K562 (cell line): ENCODE measurements around the gene SLC6A9. TPM values are rescaled to one million over a fixed set of nuclear protein-coding genes. Genes with fewer than 3 reads are reported as not detected.

Source experiments
- ATAC-seq: fragments of 200-7000 bp; cut with Tn5 transposase; 3 replicates; pipeline ENCODE4 v1.9.1; 2020; ENCODE audit warnings: moderate library complexity
- Bru-seq: library from RNA; stranded (reverse); fragments of 400-500 nt; gene quantifications from one replicate; lab custom pipeline; 2021; lab: Mats Ljungman, UMichigan
- BruChase-seq, 2 experiments: library from RNA; stranded (reverse); fragments of 400-500 nt; gene quantifications; one replicate each; lab custom pipeline; 2021; lab: Mats Ljungman, UMichigan
- BruUV-seq: library from RNA; stranded (reverse); fragments of 400-500 nt; replicated peaks from 2 replicates; lab custom pipeline; 2021; lab: Mats Ljungman, UMichigan
- CTCF ChIA-PET: fragments of 300-600 bp; formaldehyde crosslinking; extraction: SDS; loops from one replicate; lab custom pipeline; 2021; ENCODE audit warnings: low intra/inter-chr PET ratio; lab: Yijun Ruan, JAX
- POLR2A ChIA-PET: fragments of 300-600, 350-650 bp; sonication (Branson Sonifier 250); formaldehyde crosslinking; extraction: SDS; loops from one replicate; lab custom pipeline; 2021; ENCODE audit warnings: antibody characterized with exemption, inconsistent platforms; lab: Yijun Ruan, JAX
- DNase-seq, 4 experiments: peaks; one replicate each; pipeline versions ENCODE4 v3.0.0 to v3.0.0-alpha.2; 2011 to 2018; ENCODE audit warnings: low spot score in 3 of 4, mixed read lengths in 3 of 4; ENCODE audit errors: extremely low read depth in 1 of 4
- FAIRE-seq: peaks from 2 replicates; lab custom pipeline; 2011; peaks lifted over from hg19 to GRCh38; lab: Jason Lieb, UNC
- H2AFZ ChIP-seq: 2 replicates; pipeline ENCODE4 v1.6.0; 2011; ENCODE audit warnings: low read depth, low read length, control low read depth, inconsistent platforms
- H3K27ac ChIP-seq: fragments of 200-600 bp; 3 replicates; pipeline ENCODE4 v1.8.0; 2011; ENCODE audit warnings: low read depth, mild to moderate bottlenecking, control low read depth, inconsistent platforms, low read length, moderate library complexity, mixed read lengths; ENCODE audit errors: extremely low read depth
- H3K27me3 ChIP-seq, 2 experiments: fragments of 300-600 bp in 1 of 2; 2 replicates in 1 of 2; 3 replicates in 1 of 2; pipeline versions ENCODE4 v1.6.0 to v1.8.0; 2011; ENCODE audit warnings: inconsistent platforms in 2 of 2, low read length in 2 of 2, mild to moderate bottlenecking in 1 of 2, mixed read lengths in 1 of 2, moderate library complexity in 1 of 2; ENCODE audit not compliant: control insufficient read depth in 2 of 2, insufficient read depth in 2 of 2
- H3K36me3 ChIP-seq: fragments of 300-600 bp; 3 replicates; pipeline ENCODE4 v1.8.0; 2011; ENCODE audit warnings: mild to moderate bottlenecking, low read length, inconsistent platforms; ENCODE audit not compliant: control insufficient read depth, insufficient read depth
- H3K4me1 ChIP-seq, 2 experiments: fragments of 200-600 bp in 1 of 2; replicated peaks in 1 of 2; 2 replicates in 1 of 2; 3 replicates in 1 of 2; pipeline versions ENCODE4 v1.5.1 to v1.8.0; 2011; ENCODE audit warnings: inconsistent platforms in 2 of 2, low read length in 2 of 2, mild to moderate bottlenecking in 1 of 2, mixed read lengths in 1 of 2, moderate library complexity in 1 of 2; ENCODE audit not compliant: control insufficient read depth in 2 of 2, insufficient read depth in 2 of 2
- H3K4me2 ChIP-seq: 2 replicates; pipeline ENCODE4 v1.6.1; 2011; ENCODE audit warnings: low read length, control low read depth, inconsistent platforms, mixed read lengths; ENCODE audit not compliant: insufficient read depth
- H3K4me3 ChIP-seq: fragments of 200-600 bp; sonication (generic), shearing (Covaris generic); 2 replicates; pipeline ENCODE4 v1.5.1; 2016; ENCODE audit warnings: control low read depth, inconsistent platforms
- H3K79me2 ChIP-seq: fragments of 200-600 bp; 3 replicates; pipeline ENCODE4 v1.8.0; 2011; ENCODE audit warnings: low read length, inconsistent platforms; ENCODE audit not compliant: control insufficient read depth, insufficient read depth
- H3K9ac ChIP-seq, 2 experiments: 2 replicates each; pipeline versions ENCODE4 v1.6.0 to v1.6.1; 2011; ENCODE audit warnings: low read depth in 2 of 2, low read length in 2 of 2, control low read depth in 1 of 2, inconsistent platforms in 1 of 2, mild to moderate bottlenecking in 1 of 2, mixed read lengths in 1 of 2; ENCODE audit not compliant: insufficient read depth in 1 of 2
- H3K9me1 ChIP-seq: one replicate; pipeline ENCODE4 v1.6.0; 2011; ENCODE audit warnings: inconsistent platforms, mild to moderate bottlenecking, low read length, moderate library complexity; ENCODE audit not compliant: control insufficient read depth, insufficient read depth
- H3K9me3 ChIP-seq: replicated peaks from 2 replicates; pipeline ENCODE4 v1.5.1; 2011; ENCODE audit warnings: low read depth, low read length, inconsistent platforms; ENCODE audit not compliant: control insufficient read depth, insufficient read depth
- H4K20me1 ChIP-seq: replicated peaks from 2 replicates; pipeline ENCODE4 v1.6.1; 2011; ENCODE audit warnings: low read length, inconsistent platforms, mixed read lengths; ENCODE audit not compliant: control insufficient read depth, insufficient read depth
- ELF4 ChIP-seq: fragments of 450-650 bp; formaldehyde crosslinking; IDR thresholded peaks from 2 replicates; pipeline ENCODE4 v1.4.0; 2022; ENCODE audit warnings: missing genetic modification characterization
- EP300 ChIP-seq: IDR thresholded peaks from 2 replicates; pipeline ENCODE4 v1.6.1; 2012; ENCODE audit warnings: low read length, improper control_type of control experiment
- GABPB2 ChIP-seq: fragments of 250-450 bp; sonication (Bioruptor Pico); conservative IDR thresholded peaks from 2 replicates; pipeline ENCODE4 v1.5.1; 2021; ENCODE audit warnings: mild to moderate bottlenecking
- IRF2 ChIP-seq: sonication (generic); formaldehyde crosslinking; IDR thresholded peaks from 2 replicates; pipeline ENCODE4 v1.8.1; 2022; ENCODE audit warnings: mild to moderate bottlenecking, missing genetic modification reagents
- JUN ChIP-seq, 2 experiments: sonication (generic) in 1 of 2; formaldehyde crosslinking in 1 of 2; IDR thresholded peaks; 2 replicates each; pipeline versions ENCODE4 v1.6.1 to v1.8.0; 2012 to 2022; ENCODE audit warnings: borderline replicate concordance in 2 of 2, mild to moderate bottlenecking in 2 of 2, improper control_type of control experiment in 1 of 2, low read depth in 1 of 2, low read length in 1 of 2, missing genetic modification reagents in 1 of 2
- MTA2 ChIP-seq: fragments of 450-650 bp; IDR thresholded peaks from 2 replicates; pipeline ENCODE4 v1.6.1; 2016; ENCODE audit warnings: low read depth
- SREBF1 ChIP-seq: fragments of 150-350 bp; IDR thresholded peaks from 2 replicates; pipeline ENCODE4 v1.6.1; 2014; ENCODE audit warnings: antibody characterized with exemption, low read depth, low read length, borderline replicate concordance
- WHSC1 ChIP-seq: IDR thresholded peaks from one replicate; pipeline ENCODE4 v1.6.1; 2012; ENCODE audit warnings: low read length, control low read depth, inconsistent platforms
- ZNF24 ChIP-seq: fragments of 450-650 bp; IDR thresholded peaks from 2 replicates; pipeline ENCODE4 v1.6.1; 2016
- WGBS: fragments of 100-300 bp; shearing (Covaris generic); methylation state at CpG from one replicate; pipeline ENCODE4 v1.1.6; 2016; ENCODE audit warnings: low coverage, mixed read lengths; ENCODE audit not compliant: insufficient coverage; ENCODE audit errors: missing lambda C conversion rate; 5-methylcytosine and 5-hydroxymethylcytosine counted together
- in situ Hi-C: fragments of 300-500 bp; cut with MboI; formaldehyde crosslinking; loops from 4 replicates; pipeline ENCODE4 v1.15.0; 2018; ENCODE audit warnings: inconsistent platforms, mixed read lengths
- intact Hi-C: fragments of 100-400 bp; cut with micrococcal nuclease; formaldehyde crosslinking; loops from 2 replicates; pipeline ENCODE4 v1.14.2; 2022
- long read RNA-seq, 3 experiments: library from polyadenylated mRNA in 2 of 3; library from RNA in 1 of 3; unstranded in 2 of 3; stranded (forward) in 1 of 3; transcript quantifications; one replicate each; pipeline ENCODE4 v2.0.0, GENCODE V29; 2019 to 2022
- polyA minus RNA-seq, 3 experiments: library from RNA; depleted of rRNA, polyadenylated mRNA; stranded (reverse); fragments of >200 nt; gene quantifications; 2 replicates each; pipeline ENCODE4 v1.2.3, GENCODE V29; 2011
- polyA plus RNA-seq, 8 experiments: library from polyadenylated mRNA; depleted of rRNA in 4 of 8; stranded (reverse) in 5 of 8; unstranded in 3 of 8; fragments of >200 nt; fragmentation: Nextera tagmentation in 2 of 8; fragmentation: Illumina TruSeq in 1 of 8; extraction: Ambion mirVana in 2 of 8; extraction: Trizol in 1 of 8; gene quantifications; 2 replicates each; pipeline versions ENCODE4 v1.2.1 to v1.2.3, GENCODE V29; 2011 to 2014; ENCODE audit warnings: inconsistent platforms in 1 of 8, missing spikeins in 1 of 8
- total RNA-seq, 7 experiments: library from RNA; depleted of rRNA in 6 of 7; stranded (reverse); fragments of >200 nt in 6 of 7; fragmentation: Illumina TruSeq in 2 of 7; extraction: Trizol in 2 of 7; gene quantifications; 2 replicates each; pipeline versions ENCODE4 v1.2.1 to v1.2.3, GENCODE V29; 2011 to 2021; ENCODE audit warnings: low replicate concordance in 1 of 7
- TF ChIP-seq, protein P1 (sequence below), 2 experiments: fragments of 450-650 bp; IDR thresholded peaks; 2 replicates each; pipeline ENCODE4 v1.6.1; 2016
- TF ChIP-seq, protein P2 (sequence below), 2 experiments: fragments of 450-650 bp; conservative IDR thresholded peaks; 2 replicates each; pipeline ENCODE4 v1.6.1; 2017; ENCODE audit warnings: mild to moderate bottlenecking in 2 of 2, moderate library complexity in 2 of 2
- TF ChIP-seq, protein P3 (sequence below): fragments of 450-650 bp; IDR thresholded peaks from 2 replicates; pipeline ENCODE4 v1.6.1; 2016; ENCODE audit warnings: low read depth, mild to moderate bottlenecking, moderate library complexity

The SLC6A9 gene
- 15.5 and 41.5 TPM in 2 replicates for total RNA-seq (2011; cell fraction: chromatin; rRNA removed; ENCODE audit: low replicate concordance)
- 28.5 and 33.8 TPM in 2 replicates for total RNA-seq (2011; cell fraction: nucleolus; rRNA removed)
- 21.3 and 22.7 TPM in 2 replicates for total RNA-seq (2011; cell fraction: nucleoplasm; rRNA removed)
- total RNA-seq (2014; rRNA removed) (4.1 and 8.4 TPM in 2 replicates), total RNA-seq (2014; rRNA removed; fragmentation: Illumina TruSeq; extraction: Trizol) (2.5 and 3.0 TPM in 2 replicates), total RNA-seq (2015; rRNA removed; fragmentation: Illumina TruSeq; extraction: Trizol) (0.51 and 0.75 TPM in 2 replicates), total RNA-seq (2021) (16.7 and 18.7 TPM in 2 replicates), polyA plus RNA-seq (2011; rRNA removed) (2.9 and 8.8 TPM in 2 replicates), polyA plus RNA-seq (2014; fragmentation: Illumina TruSeq; extraction: Trizol) (12.9 and 16.7 TPM in 2 replicates), polyA plus RNA-seq (2014; fragmentation: Nextera tagmentation; extraction: Ambion mirVana) (under 1 TPM; 0.17 to 0.25 TPM), polyA plus RNA-seq (2014; rRNA removed) (10.5 and 10.6 TPM in 2 replicates), polyA minus RNA-seq (2011; rRNA and poly(A)+ RNA removed) (3.7 and 5.1 TPM in 2 replicates), Bru-seq, nascent RNA (percentile 50 among the genes with signal in this experiment), BruChase-seq, experiment 1, labeled RNA remaining after a 2-hour chase (percentile 59 among the genes with signal in this experiment), BruChase-seq, experiment 2, labeled RNA remaining after a 6-hour chase (percentile 56 among the genes with signal in this experiment)
- polyA plus RNA-seq (2011; cell fraction: cytosol; rRNA removed) = 5.7 and 6.6 TPM in 2 replicates
- 27.8 and 27.9 TPM in 2 replicates for polyA plus RNA-seq (2011; cell fraction: nucleus; rRNA removed)
- polyA plus RNA-seq (2012) = 6.2 and 54.3 TPM in 2 replicates
- polyA minus RNA-seq (2011; cell fraction: cytosol; rRNA and poly(A)+ RNA removed) = 2.5 and 5.5 TPM in 2 replicates
- 6.1 and 10.2 TPM in 2 replicates for polyA minus RNA-seq (2011; cell fraction: nucleus; rRNA and poly(A)+ RNA removed)
- long read RNA-seq, experiment 1, partial matches to known transcripts = 5 of 15 reads
- long read RNA-seq, experiment 1, other reads (novel, unspliced or antisense) = 10 of 15 reads
- long read RNA-seq, experiment 2, partial matches to known transcripts = 3 of 21 reads
- long read RNA-seq, experiment 2, other reads (novel, unspliced or antisense) = 18 of 21 reads
- long read RNA-seq, experiment 3, partial matches to known transcripts = 2 of 3 reads
- long read RNA-seq, experiment 3, other reads (novel, unspliced or antisense) = 1 of 3 reads

DNA sequence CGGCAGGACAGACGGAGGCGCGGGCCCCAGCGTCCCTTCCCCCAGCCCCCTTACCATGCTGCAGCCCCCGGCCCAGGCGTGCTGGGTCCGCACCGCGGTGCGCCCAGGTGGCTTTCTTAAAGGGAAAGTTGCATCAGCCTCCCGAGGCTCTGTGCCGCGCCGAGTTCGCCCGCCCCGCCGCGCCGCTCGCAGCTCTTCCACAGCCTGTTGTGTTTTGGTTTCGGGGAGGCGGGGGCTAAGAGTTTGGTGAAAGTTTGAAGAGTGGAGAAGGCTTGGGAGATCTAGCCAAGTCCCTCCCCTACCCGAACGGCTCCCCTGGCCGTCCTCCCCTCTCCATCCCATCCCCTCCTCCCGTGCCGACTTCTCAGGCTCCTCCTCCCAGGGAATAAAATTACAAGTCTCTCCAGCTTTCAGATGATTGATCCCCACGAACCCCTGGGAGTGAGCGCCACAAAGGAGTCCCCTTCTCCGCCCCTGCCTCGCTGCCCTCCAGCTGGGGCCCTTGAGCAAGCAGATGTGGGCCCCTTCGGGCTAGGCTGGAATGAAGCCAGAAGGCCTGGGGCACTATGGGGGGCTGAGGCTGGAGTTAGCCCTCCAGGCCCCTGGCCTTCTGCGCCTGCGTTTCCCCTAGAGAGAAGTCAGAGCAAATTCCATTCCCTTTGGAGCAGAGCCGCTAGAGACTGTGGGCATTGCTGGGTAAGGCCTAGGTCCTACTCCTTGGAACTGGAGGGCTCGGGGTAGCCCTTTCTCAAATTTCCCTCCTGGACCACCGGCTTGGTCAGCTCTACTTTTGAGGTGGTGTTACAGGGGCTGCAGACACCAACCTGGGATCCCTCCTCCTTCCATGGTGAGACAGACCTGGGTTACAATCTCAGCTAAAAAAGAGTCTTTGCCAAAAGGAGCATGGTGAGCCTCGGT is at the start of gene SLC6A9:
TSS of gene SLC6A9 (minus strand) at position 211 of the 918 bp plus-strand sequence. CDS start 7,185 bp downstream, outside the sequence.
- no peaks in the 10 kb centered on the region for H3K9me1 ChIP-seq
- in situ Hi-C loops = no loop called here
- ChIA-PET POLR2A (interaction anchor here (0.6 to 4.9 kb wide), 14 partner anchors 10 to 690 kb away, joined by 3 to 29 read pairs (median 4); no protein-coding TSS in a partner anchor), CTCF (no interaction called here)
- H3K36me3 ChIP-seq = no peaks in the 10 kb centered on the region; the same call in 2 of the 3 replicates
- peak within 1 kb of the TSS; percentile 82 for H3K4me3 ChIP-seq
- peaks cover 21% of the 10 kb centered on the region for H3K79me2 ChIP-seq
- FAIRE-seq (peak; percentile 29), DNase-seq (peak; percentile 67 to 84 (median 70)), ATAC-seq (peak; percentile 60)
- peak within 1 kb of the TSS; percentile 96 for H3K4me2 ChIP-seq
- intact Hi-C loops = no loop called here
- peak within 1 kb of the TSS; percentile 84 for H3K27ac ChIP-seq
- H3K4me1 ChIP-seq = peaks cover 57 to 75% of the 10 kb centered on the region in 2 experiments
- H3K9ac ChIP-seq = peak within 1 kb of the TSS; percentile 84 to 93
- WGBS = 15% methylated on average over 37 of the region's 40 CpGs
- H3K27me3 ChIP-seq = no peaks in the 10 kb centered on the region
- H3K9me3 ChIP-seq = no peaks in the 10 kb centered on the region
- peak within 1 kb of the TSS; percentile 70 for H2AFZ ChIP-seq
- BruUV-seq = no TSS peak
- H4K20me1 ChIP-seq = peaks cover 5% of the 10 kb centered on the region; the same call in 1 of the 2 replicates
- TF ChIP-seq WHSC1 = no peak
- no peak for TF ChIP-seq SREBF1
- TF ChIP-seq, protein P1, sequence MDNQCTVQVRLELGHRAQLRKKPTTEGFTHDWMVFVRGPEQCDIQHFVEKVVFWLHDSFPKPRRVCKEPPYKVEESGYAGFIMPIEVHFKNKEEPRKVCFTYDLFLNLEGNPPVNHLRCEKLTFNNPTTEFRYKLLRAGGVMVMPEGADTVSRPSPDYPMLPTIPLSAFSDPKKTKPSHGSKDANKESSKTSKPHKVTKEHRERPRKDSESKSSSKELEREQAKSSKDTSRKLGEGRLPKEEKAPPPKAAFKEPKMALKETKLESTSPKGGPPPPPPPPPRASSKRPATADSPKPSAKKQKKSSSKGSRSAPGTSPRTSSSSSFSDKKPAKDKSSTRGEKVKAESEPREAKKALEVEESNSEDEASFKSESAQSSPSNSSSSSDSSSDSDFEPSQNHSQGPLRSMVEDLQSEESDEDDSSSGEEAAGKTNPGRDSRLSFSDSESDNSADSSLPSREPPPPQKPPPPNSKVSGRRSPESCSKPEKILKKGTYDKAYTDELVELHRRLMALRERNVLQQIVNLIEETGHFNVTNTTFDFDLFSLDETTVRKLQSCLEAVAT (IDR thresholded peaks at IDR 0.05) = peak in 1 of 2 experiments; percentile 67; a peak in 1 of 4 replicates
- TF ChIP-seq, protein P2, sequence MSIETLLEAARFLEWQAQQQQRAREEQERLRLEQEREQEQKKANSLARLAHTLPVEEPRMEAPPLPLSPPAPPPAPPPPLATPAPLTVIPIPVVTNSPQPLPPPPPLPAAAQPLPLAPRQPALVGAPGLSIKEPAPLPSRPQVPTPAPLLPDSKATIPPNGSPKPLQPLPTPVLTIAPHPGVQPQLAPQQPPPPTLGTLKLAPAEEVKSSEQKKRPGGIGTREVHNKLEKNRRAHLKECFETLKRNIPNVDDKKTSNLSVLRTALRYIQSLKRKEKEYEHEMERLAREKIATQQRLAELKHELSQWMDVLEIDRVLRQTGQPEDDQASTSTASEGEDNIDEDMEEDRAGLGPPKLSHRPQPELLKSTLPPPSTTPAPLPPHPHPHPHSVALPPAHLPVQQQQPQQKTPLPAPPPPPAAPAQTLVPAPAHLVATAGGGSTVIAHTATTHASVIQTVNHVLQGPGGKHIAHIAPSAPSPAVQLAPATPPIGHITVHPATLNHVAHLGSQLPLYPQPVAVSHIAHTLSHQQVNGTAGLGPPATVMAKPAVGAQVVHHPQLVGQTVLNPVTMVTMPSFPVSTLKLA (conservative IDR thresholded peaks at IDR 0.05) = peak; percentile 57 to 74; a peak in 3 of 4 replicates
- no peak for TF ChIP-seq ELF4 (CRISPR knock-in tag)
- peak; percentile 6; the same call in 1 of the 2 replicates for TF ChIP-seq EP300
- TF ChIP-seq ZNF24 = no peak
- no peak for TF ChIP-seq IRF2
- TF ChIP-seq, protein P3, sequence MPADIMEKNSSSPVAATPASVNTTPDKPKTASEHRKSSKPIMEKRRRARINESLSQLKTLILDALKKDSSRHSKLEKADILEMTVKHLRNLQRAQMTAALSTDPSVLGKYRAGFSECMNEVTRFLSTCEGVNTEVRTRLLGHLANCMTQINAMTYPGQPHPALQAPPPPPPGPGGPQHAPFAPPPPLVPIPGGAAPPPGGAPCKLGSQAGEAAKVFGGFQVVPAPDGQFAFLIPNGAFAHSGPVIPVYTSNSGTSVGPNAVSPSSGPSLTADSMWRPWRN = no peak
- TF ChIP-seq JUN (IDR thresholded peaks at IDR 0.05; ENCODE audit: borderline replicate concordance, low read depth, low read length) = 0 out of 2 replicates have a peak, but pooled peaks have one; percentile 6
- TF ChIP-seq JUN (CRISPR knock-in tag; IDR thresholded peaks at IDR 0.05; ENCODE audit: borderline replicate concordance) = 0 out of 2 replicates have a peak, but pooled peaks have one; percentile 61
- TF ChIP-seq GABPB2 (CRISPR knock-in tag) = no peak
- no peak for TF ChIP-seq MTA2
